HG03280 (cell line): ENCODE data around the gene CLSTN2.

Experiments used
- ATAC-seq: cut with Tn5 transposase; IDR thresholded peaks from one replicate; pipeline ENCODE4 v1.9.1; 2021; ENCODE audit warnings: mild to moderate bottlenecking, moderate library complexity; ENCODE audit not compliant: unreplicated experiment

Gene CLSTN2

DNA sequence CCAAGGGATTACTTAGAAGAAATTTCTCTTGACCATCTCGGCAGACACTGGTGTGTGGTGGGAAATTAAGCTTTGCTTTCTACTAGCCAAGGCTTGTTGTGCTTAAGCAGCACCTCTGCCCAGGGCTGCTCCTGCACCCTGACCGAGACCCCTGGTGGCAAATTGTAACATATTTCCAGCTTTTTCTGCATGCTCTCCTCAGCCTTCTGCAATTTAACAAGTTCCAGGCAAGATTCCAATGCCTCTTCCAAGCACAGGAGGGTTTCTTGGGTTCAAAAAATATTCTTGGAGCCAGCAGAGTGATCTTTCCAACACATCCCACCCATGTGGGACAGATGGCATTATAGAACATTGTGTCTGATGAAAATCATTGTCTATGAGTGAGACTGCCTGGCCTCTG lies 210.5 kb downstream of the CLSTN2 start:
- ATAC-seq: no peak

DNA sequence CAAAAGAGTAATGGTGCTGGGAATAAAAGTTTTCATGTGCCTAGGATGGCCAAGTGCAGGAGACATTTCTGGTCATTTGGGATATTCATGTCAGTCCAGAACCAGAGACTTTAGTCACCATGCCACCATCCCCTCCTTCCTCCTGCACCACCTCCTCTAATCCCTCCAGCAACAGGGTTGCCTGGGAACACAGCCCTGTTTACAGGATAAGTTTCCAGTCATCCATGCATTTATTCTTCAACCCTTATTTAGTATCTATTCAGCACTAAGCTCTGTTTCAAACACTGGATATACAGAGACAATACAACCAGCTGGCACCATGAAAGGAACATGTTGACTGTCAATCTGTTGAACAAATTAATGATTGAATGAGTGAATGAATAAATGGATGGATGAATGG lies 211.7 kb downstream of the CLSTN2 start:
- ATAC-seq: no peak

DNA sequence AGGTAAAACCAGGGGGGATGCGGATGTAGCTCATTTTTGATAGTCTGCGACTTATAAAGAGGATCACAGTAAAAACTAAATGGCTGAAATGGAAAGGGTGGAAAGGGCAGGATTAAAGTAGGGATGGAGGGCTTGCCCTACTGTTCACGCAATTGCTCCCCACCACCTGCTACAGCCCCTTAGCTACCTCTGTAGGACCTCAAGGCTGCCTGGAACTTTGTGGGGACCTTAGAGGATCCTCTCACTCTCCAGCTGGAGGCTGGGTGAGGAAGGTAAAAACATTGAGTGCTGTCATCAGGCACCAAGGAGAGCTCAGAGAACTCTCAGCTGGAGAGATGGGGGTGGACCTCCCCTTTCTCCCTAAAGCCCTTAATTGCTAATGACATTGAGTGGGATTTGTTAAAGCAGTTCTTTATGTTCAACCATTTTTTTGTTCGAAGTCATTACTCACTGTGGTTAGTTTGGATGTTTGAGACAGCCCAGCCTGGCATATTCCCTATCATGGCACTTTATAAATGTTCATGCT lies 213.0 kb downstream of the CLSTN2 start:
- ATAC-seq: no peak

DNA sequence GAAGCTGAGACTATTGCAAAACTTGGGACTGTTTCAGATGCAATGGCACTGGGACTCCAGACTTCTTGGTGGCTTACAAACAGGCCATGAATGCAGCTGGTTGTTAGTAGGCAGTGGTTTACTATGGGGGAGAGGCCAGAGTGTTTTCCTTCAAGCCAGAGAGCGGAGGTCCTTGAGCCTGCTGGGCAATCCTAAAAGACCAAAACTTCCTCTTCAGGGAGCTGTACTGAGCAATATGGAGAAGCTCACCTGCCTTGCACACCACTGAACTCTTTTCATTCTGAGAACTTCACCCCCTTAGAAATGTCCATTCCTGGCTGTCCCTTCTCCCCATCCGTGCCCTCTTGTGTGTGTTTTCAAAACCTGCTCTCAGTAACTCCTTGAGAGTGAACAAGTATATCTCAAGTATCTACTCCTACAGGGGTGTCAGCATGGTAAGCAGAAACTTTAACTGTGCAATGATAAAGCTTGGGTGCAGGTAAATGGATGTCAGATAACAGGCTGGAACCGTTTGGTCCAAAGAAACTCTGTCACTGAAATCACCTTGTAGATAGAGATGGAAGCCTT lies 213.9 kb downstream of the CLSTN2 start:
- ATAC-seq: no peak

DNA sequence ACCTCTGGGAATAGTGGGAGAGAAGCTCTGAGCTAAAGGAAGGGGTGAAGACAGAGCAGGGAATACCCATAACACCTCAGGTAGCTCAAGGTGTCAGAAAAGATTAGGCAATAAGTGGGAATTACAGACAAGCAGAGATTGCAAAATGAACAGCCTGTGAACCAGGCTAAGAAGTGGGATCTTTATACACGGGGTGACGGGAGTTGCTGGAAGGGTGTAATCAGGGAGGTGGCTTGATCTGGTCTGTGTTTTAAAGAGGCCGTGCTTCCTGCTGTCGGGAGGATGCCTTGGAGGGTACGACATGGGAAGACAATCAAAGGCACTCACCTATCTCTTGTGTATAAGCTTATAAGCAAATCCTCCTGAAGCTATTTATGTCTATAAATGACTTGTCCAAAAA lies 216.3 kb downstream of the CLSTN2 start:
- ATAC-seq: no peak

DNA sequence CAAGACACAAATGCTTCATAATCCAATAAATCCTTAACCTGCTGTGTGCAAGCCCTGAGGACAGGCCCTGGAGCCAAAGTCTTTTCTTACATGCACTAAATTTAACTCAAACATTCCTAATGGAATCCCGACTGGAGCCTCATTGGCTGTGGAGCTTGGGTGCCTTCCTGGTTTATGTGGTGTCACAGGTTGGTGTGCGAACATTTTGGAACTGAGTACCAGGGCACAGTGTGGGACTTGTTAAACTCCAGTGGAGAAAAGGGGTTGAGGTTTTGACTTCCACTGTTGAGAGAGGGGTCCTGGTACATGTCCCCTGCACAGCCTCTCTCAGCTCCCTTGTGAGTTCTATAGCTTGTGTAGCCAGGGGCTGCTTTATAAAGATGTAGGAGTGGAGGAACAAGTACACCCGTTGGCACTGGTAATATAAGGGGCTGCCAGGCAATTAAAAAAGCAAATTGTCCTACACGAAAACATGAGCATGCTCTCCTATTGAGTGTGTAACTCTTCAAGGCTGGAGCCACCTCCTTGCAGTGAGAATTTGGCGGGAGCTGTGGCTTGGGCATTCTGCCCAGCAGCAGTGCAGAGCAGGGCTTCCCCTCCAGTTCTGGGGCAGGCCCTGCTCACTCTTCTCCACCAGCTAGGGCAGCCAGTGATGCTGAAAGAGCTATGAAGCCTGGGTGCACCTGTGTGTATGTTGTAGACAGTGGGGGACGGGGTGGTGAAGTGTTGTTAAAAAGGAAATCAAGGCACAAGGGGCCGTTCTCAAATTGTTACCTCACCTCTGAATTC lies 218.1 kb downstream of the CLSTN2 start:
- ATAC-seq: no peak

DNA sequence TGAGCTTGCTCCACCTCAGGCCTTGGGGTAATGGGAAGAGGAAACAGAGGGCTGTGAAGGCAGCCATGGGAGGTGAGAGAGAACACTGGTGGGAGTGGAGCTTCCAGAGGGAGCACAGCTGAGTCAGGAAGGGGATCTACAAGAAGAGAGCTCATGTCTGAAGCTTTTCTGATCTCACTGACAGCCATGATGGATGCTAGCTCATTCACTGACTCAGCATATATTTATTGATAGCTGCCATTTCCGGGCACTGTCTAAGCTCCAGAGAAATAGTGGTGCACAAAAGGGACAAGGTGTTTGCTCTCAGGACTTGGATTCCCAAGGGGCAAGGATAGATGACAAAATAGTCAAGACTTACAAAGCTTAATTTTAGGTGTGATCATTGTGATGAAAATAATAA lies 218.8 kb downstream of the CLSTN2 start:
- ATAC-seq: no peak

DNA sequence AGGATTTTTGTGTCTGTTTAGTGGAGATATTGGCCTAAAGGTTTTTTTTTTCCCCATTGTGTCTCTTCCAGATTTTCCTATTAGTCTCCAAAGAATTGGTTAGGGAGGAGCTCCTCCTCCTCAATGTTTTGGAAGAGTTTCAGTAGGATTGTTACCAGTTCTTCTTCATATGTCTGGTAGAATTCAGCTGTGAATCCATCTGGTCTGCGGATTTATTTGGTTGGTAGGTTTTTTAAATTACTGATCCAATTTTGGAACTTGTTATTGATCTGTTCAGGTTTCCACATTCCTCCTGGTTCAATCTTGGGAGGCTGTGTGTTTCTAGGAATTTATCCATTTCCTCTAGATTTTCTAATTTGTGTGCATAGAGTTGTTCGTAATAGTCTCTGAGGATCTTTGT lies 222.2 kb downstream of the CLSTN2 start:
- ATAC-seq: no peak

DNA sequence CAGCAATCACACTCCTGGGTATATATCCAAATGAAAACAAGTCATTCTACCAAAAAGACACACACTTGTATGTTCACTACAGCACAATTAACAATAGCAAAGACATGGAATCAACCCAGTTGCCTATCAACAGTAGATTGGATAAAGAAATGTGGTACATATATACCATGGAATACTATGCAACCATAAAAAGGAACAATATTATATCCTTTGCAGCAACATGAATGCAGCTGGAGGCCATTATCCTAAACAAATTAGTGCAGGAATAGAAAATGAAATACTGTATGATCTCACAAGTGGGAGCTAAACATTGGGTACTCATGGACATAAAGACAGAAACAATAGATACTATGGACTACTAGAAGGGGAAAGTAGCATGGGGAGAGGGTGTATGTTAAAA lies 224.7 kb downstream of the CLSTN2 start:
- ATAC-seq: no peak

DNA sequence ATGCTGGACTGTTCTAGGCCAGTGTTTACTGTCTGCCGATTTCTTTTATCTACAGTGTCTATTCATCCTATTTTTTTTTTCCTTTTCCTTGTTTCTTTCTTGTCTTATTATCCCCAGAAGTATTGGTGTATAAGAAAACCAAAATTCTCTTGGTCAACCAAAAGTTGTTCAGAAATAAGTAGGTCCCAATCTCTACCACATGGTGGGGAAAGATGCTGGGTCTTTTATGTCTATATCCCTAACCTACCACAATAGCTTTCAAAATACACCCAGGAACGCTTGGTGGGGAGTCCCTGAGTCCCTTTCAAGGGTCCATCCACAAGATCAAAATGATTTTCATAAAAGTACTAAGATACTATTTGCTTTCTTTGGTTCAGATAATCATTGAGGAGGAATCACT lies 225.6 kb downstream of the CLSTN2 start:
- no peak for ATAC-seq

DNA sequence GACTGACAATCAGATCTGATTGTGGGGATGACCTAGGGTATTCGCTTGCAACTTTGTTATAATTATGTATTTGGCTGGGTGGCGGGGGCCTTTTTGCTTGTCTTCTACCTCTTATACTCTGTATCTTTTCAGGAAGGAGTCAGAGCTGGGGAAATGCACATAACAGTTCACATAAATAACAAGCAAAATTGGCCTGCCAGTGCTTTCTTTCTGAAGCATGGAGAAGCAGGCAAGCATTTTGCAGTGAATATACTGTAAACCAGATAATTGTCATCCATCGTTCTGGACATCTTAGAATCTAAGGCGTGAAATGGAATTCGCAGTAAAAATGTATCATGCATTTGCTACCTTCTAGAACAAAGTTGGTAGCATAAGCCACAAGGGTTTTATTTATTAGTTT lies 227.6 kb downstream of the CLSTN2 start:
- no peak for ATAC-seq

DNA sequence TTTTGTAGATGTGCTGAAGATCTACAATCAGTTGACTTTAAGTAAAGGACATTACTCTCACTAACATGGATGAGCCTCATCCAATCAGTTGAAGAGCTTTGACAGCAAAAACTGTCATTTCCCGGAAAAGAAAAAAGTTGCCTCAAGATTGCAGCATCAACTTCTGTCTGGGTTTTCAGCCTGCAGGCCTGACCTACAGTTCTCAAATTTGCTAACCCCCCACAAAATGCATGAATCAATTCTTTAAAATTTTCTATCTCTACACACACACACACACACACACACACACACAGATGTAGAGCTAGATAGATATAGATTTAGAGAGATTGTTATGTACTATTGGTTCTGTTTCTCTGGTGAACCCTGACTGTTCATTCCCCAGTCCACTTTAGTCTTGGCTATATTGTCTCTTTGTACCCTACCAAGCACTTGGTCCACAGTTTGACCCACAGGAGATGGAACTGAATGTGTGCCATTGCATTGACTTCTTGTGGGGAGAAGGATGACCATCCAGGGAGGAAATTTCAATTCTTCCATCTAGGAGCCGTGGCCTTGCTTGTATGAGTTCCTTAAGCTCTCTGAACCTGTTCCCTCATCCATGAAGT lies 228.3 kb downstream of the CLSTN2 start:
- no peak for ATAC-seq

DNA sequence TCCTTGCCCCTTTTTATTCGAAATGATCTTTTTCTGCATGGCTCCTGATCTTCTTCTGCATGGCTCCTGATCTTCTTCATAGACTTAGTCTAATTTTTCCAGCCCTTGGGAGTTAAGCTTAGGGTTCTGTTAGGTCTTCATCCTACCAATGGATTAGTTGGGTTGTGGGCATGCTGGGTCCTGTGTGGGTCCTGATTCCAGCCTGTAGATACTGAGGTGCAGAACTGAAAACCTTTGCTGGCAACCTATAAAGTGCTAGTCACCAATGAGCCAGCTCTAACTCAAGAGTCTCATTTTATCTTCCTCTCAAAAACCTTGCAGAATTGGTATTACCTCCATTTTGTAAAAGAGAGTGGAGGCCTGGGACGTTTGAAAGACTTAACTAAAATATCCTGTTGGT lies 229.2 kb downstream of the CLSTN2 start:
- ATAC-seq: no peak

DNA sequence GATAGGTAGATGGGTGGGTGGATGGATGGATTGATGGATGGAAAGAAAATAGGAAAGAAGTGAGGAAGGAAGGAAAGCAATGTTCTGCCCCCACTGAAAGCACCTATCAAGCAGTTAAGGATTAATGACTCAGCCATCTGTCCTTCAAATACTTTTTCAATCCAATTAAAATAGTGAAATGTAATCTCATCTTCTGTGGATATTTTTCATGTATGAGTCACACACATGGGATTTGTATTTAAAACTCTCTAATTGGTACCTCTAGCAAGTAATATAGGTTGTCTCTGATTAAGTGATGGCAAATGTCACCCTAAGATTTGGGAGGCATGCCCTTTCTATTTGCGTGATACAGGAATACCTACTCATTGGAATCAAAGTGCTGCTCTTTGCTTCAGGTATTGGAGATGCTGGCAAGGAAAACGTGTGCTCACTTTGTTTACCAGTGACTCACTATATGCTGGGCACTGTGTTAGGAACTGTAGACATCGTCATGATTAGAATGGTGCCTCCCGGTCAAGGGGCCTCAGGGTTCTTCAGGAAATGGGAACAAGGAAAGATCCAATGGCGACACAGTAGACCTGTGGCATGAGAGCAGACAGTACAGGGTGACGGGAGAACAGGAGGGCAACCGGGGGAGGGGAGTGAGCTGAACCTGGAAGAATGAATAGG lies 230.1 kb downstream of the CLSTN2 start:
- ATAC-seq: no peak

DNA sequence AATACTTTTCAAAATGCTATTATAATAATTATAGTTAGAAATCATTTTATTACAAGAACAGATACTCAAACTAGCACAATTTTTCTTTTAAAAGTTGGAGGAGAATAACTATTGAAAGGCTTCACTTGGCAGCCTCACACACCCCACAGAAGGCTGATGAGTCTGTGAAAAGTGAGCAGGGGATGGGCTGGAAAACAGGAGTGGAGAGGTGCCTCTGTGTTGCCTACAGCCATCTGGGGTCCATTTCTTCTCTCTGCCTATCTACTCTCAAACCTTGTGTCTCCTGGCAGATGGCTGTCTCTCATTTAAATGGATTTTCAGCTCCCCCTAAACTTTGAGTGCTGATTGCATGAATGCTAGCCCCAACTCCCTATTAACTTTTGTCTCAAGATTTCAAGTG lies 230.8 kb downstream of the CLSTN2 start:
- ATAC-seq: no peak

DNA sequence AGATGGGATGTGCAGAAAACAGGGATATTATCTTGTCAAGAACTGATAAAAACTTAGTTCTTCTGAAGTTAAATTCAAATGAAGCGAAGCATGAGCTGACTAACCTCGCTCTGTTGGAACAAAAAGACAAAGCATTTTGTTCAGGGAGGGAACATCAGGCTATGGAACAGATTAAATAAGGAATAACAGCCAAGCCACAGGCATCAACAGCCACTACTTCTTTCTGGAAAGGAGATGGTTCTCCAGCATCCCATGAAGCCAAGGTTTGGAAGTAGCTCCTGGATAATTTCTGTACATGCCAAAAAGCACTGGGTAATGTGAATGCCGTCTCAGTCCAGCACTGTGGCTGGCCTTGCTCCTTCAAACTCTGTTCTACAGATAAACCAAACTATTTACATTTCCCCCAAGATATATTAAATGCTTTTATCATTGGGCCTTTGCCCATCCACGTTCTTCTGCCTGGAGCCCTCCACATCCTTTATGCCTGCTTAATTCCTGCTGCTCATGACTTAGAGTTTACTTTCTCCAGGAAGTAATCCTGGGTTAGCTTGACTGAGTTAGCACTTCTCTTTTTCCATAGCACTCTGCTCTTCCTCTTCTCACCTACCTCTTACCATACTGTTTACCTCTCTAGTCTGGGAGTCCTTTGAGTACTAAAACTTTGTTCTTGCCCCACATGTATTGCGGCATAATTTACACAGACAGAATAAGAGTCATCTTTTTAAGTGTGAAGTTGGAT lies 232.0 kb downstream of the CLSTN2 start:
- no peak for ATAC-seq

DNA sequence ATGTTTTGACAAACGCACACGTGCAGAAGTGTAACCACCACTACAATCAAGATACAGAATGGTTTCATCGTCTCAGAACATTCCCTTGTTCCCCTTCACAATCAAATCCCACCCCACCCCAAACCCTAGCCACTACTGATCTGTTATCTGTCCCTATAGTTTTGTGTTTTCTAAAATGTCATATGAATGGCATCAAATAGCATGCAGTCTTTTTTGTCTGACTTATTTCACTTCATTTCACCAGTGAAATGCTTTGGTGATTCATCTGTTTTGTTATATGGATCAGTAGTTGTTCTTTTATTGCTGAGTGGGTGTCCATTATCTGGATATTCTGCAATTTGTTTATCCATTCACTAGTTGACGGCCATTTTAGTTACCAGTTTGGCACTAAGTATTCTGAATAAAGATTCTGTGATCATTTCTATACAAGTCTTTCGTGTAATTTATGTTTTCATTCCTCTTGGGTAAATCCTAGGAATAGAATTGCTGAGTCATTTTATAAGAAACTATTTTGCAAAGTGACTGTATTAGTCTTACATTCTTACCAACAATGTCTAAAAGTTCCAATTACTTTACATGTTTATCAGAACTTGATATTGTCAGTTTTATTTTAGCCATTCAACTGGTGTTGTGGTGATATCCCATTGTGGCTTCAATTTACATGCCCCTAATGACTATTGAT lies 232.8 kb downstream of the CLSTN2 start:
- ATAC-seq: no peak

DNA sequence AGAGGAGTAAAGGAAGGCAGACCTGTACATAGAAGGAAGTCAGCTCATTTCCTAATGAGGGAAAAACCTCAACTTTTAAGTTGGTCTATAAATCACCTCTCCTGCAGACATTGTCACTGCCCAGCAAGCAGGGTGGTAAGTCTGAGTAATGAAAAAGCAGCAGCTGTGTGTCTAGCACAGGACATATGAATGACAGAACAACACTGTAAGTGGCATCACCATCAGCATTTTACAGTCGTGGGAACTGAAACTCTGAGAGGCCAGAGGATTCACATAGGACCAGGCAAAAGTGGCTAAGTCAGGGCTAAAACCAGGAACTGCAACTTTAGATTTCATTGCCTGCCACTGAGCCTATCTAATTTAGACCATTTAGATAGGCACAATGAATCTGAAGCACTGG lies 235.6 kb downstream of the CLSTN2 start:
- peak; percentile 97 for ATAC-seq

DNA sequence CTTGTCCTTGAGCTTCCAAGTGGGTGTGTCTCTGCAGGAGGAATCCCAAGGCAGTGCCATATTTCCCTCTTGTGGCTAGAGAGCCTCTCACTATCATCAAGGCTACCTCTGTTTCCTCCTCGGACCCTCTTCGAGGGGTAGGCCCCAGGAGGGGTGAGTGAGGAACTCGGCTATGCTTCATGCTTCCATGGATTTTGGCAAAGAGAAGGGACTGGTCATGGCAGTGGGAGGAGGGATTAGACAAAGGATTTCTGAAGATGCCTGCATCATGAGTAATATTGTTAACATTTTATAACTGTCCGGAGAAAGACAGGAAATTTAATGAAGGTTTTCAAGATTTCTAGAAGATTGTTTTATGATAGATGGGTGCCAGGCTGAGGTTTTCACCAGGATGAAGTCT lies 241.5 kb downstream of the CLSTN2 start:
- ATAC-seq: no peak

DNA sequence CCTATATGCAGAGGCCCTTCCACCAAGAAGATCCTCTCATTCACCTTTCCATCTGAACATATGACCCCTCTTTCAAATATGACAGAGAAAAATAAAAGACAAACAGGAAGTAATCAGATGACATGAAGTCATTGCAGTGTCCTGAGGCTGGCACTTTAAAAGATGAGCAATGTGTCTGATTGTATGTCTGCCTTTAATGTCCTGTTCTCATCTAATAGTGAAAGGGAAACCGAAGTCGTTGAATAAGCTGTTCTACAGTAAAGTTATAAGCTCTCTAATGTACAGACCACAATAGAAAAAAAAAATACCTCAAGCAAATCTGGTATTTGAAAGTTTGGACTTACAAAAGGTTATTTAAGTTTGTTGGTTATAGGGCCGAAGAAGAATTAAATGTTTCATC lies 243.0 kb downstream of the CLSTN2 start:
- peak; percentile 81 for ATAC-seq
